ENCODE data around the gene TNS1.

The TNS1 gene

DNA sequence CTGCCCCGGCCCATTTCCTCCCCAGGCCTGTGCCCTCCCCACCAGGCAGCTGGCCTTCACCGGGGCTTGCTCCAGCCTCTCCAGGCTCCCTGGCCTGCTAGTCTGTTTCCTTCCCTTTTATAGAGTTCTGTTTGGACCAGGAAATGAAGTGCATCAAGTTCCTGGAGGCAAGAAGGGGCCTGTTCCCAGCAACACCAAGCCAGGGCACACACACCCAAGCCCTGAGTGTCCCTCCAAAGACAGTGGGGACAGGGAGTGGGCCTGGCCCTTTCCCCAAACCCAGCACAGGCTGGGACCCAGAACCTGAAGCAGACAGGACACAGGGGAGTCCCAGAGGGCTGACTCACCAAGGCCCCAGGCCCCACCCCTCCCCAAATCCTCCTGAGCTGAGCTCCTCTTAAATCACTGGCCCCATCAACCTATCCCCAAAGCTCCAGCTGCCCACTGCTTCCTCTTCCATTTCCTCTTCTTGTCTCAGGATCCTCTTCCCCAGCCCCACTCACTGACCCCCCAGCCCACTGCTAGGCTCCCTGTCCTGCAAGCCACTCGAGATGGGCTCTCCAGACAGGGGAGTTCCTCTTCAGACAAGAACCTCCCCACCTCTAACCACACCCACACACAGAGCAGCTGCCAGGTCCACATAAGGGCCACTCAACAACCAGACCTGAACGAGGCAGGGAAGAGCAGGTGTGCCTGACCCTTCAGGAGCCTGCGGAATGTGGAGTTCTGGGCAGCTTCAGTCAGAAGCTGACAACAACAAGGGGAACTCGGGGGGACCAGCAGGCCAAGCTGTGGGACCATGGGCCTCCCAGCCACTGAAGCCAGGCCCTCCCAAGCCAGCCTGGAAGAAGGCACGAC lies 74.2 kb downstream of the TNS1 start:
- no peak for DNase-seq

DNA sequence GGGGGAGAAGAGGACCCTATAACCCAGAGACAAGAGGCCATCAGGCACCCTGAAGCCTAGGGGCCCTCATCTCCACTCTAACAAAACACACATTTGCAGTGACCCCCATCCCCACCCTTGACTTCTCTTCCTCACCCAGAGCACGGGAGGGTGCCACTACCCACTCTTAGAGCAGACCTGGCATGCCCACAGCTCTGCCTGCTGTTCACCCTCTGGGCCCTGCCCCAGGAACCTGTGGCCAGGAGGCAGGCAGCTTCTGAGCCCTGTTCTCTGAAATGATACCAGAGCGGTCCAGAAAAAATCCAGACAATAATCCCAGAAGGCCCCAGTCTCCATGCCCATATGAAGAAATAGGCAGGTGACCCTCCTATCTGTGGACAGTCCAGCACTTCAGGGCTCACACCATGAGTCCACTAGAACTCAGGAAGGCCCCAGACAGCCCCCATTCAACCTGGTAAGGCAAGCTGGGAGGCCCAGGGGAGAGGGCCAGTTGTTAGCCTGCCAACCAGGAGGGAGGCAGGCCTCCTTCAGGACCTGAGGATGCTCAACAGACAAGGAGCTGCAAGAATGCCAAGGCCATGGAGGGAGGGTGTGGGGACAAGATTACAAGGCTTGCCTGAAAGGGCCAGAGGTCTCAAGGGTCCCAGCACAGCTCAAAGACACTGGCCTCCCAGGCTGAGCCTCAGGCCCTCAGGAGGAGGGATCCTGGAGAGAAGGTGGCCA lies 75.0 kb downstream of the TNS1 start:
- no peak for DNase-seq

DNA sequence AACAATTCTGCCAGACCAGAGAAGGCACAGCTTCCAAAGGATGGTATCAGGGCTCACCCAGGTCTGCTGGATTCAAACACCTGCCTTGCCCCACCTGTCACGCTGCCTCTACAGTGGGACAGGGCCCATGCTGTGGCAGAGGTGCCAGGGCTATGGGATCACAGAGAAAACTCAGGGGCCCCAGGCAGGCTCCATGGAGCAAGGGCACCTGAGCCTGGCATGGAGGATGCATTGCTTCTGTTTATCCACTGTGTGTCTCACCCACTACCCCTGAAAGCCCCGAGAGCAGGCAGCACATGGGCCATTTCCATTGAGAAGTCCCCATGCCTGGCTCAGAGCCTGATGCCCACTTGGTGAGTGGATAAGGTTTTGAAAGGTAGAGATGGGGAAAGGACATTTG lies 76.0 kb downstream of the TNS1 start:
- no peak for DNase-seq

DNA sequence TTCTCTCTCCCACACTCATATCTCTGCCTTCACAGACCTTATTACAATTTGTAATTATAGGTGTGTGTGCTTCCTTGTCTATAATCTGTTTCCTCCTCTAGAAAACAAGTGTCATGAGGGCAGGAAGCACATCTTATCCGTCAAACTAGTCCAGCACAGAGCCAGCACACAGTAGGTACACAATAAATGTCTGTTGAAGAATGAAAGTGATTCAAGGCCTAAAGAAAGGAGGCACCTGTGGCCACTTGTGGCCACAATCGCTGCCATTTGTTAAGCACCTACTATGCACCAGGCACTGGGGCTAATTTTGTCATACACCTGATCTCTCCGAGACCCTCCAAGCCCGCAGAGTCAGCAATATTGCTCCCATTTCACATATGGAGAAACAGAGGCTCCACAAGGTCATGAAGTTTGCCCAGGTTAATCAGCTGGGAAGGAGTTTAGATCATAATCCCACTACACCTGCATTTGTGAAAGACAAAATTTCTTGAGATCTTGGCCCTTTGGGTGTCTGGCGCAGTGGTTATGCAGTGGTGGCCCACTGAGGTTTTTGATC lies 78.4 kb downstream of the TNS1 start:
- no peak for DNase-seq

DNA sequence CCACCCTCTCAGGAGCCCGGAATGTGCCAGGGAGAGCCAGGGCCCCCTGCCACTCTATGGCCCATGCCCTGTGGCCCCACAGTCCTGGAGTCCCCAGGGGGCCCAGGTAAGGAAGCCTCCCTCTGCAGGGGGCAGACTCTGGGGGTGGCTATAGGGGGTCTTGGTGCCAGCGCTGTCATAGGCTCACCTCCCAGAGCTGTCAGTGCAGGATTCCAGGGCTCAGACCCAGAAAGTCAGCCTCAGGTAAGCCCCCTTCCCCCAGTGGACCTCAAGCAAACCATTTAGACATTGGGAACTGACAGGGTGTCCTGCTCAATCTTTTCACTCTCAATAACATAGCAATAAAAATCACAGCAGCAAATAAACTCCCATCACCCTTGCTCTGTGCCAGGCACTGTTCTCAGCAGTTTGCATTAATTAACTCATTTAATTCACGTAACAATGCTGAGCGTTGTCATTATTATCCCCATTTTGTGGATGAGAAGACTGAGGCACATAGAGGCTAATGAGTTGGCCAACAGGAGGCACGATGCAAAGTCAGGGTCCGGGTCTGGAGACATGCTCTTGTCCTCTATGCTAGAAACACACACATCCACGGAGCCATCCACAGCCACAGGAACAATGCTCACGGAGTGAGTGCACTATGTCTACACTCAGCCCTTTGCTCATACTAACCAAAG lies 79.6 kb downstream of the TNS1 start:
- DNase-seq, result no peak

DNA sequence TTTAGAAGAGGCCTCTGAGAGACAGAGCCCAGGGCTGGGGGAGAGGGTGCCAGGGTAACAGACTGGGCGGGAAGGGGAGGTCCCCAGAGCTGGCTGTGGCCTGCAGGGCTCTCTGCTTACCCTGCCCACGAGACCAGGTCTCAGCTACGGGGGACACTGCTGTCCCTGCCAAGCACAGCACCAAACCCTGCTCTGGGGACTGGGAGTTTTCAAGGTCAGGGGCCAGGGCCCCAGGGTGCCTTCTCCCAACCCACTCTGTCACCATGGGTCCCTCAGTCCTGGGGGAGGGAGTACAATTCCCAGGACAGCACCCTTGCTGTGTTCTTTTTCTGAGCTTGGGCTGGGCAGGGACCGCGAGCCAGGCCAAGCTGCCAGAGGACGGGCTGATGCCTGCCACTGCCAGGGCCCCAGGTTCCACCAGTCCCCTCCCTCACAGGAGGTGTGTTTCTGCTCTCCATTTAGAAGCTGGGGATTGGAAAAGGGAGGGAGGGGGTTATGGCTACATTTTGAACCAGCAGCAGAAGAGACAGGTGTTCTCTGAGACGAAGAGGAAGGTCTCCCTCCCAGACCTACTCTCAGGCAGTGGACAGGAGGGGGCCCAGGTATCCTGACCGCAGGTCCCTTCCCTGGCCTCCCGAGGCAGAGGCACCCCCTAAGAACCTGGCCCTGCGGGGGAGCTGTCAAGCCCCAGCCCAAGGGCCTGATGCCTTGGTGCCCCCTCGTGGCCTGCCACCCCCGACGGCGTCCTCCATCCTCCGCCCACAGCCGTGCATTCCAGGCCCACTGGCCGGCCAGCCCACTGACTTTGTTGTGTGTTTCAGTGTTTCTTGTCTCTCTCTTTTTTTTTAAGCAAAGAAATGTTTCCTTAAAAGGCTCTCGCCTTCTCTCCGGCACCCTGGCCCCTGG lies 80.4 kb downstream of the TNS1 start:
- no peak for DNase-seq

DNA sequence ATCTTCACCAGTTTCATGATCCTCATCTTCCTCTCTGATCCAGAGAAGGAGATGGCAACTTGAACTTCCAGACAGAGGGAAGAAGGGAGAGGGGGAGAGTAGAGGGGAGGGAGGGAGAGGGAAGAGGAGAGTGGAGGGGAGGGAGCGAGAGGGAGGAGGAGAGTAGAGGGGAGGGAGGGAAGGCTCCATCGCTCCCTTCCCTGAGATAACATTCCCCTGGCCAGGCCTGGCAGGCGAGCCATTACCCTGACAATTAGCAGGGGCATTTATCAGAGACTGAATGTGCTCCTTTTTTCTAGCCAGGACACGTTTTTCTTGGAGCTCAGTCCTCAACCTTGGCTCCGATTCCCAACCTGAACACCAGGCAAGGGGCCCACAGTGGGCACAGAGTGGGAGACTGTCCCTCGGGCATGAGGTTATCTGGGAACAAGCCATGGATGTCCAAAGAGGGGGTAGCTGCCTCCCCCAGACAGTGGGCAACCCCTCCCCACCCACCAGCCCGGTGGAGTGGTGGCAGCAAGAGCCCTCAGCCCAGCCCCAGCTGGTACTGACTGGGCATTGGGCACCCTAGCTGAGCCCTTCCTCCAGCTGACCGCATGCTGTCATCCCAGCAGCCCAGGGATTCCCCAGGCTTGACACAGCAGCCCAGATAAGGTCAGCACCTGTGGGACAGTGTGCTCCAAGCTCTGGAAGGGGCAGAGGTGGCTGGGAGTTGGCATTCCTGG lies 81.8 kb downstream of the TNS1 start:
- no peak for DNase-seq

DNA sequence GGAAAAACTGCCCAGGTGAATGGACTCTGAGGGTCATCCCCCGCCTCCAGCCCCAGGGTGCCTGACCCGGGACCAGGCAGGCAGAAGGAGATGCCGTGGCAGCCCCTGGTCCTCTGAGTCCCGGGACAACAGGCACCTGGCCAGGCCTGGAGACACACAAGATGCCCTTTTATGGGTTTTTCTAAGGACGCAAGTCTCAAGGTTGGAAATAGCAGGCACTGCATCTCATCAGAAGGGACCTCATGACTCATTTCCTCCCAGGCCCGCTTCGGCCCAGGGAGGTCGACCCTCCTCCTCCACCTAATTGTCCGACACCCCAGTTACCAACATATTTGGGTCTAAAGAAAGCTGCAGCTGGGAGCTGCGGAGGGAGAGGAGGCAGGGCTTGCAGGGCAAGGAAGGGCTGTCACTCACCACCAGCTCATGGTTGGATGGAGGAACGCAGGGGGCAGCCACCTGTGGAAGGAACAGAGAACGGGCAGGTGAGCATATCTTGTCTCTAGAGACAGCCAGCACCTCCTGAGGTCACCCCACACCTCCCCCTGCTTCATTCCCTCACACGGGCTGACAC lies 82.9 kb downstream of the TNS1 start:
- DNase-seq, result no peak

DNA sequence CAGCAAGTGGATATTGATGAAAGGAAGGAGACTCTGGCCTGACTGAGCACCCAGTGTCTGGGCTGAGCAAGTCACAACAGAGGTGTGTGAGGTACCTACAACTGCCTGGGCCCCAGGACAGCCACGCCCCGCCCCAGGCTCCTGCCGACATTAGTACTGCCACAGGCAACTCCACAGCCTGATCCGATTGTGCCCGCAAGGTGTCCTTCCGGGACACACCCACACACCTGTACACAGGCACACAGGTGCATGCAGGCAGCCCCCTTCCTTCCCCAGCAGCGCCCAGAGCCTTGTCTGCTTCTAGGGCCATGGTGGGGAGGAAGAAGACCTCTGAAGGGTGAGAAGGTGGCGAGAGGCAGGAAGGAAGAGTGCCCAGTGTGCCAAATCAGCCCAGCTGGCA lies 83.6 kb downstream of the TNS1 start:
- no peak for DNase-seq

DNA sequence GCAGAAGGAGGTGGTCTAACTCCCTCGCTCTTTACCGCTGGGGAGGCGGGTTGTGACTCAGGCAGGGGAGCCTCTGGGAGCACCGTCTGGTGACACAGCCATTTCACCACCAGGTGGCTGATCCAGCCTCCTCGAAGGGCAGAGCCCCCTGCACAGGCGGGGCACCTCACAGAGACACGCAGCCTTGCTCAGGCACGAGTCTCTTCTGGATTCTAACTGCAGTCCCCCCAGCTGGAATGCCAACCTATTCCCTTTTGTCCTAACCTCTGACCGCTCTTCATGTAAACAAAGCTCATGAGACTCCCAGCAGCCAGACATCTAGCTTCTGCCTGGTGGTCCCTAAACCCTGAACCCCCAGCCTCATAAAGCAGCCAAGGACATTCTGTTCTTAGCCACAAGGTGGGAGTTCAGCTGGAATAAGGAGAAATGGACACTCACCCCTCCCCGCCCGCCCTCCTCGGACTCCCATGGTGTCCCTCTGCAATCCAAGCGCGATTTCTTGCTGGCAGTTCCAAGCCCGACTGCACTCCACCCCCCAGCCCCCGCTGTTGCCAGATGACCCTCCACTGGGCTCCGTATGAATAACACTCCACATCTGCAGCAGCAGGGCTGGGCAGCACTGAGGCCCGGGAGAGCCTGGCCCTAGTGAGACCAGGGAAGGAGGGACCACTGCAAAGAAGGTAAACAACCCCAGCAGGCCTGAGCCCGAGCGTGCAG lies 84.3 kb downstream of the TNS1 start:
- DNase-seq, result no peak

DNA sequence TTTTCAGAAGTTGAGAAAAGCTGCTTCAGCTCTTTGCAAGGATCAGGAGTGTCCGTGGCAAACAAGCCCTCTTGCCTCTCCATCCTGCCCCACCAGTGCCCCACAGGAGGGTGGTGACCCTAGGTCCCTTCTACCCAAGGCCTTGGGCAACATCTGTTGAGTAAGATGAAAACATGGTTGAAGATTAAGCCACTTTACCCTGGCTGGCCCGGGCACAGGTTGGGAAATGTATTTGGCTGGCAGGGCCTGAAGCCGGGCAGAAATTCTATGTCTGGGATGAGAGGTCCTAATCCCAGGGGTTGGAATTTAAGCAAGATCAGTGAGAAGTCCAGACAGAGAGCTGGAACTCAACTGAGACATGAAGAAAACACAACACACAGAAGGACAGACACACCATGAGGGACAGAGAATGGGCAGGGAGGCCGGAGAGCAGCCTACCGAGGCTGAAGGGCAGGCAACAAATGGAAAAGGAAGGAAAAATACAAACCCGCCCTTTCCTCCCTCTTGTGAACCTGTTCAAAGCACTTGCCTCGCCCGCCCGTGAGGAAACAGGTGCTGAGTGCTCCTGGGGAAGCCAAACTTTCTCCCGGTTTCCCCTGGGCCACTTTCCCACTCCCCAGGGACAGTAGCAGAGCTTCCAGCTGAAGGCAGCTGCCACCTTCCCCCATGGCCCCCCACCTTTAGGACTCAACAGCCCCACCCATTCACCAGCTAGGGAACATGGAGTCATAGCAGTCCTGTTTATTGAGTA lies 86.1 kb downstream of the TNS1 start:
- no peak for DNase-seq

DNA sequence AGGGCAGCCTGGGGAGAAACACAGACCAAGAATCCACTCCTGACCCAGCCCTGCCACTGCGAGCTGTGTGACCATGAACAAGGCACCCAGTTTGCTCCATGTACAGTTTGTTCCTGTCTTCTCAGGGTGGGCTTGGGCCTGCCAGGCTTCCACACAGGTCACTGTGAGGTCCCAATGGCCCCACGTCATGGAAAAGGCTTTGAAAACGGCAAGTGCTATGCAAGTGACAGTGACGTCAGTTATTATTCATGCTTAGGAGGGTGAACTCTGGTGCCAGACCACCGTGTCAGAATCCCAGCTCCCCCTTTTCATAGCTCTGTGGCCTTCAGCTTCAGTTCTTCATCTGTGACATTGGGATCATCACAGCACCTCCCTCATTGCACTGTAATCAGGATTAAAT lies 87.1 kb downstream of the TNS1 start:
- no peak for DNase-seq

DNA sequence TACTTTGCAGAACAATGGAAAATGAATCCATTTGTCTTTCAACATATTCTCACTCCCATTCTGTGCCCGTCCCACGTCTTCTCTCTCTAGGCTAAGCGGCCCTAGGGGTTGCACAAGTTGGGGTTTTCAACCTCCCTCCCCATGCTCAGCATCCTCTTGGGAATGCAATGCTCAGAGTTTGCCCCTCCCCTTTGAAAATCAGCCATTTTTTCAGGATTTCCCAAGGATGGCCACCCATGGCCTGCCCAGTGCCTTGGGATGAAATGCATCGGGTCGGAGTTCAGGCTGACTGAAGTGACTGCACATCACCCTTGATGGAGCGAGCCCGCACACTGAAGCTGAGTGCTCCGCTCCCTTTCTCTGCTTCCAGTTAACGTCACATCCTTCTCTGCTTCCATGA lies 87.9 kb downstream of the TNS1 start:
- DNase-seq, result no peak

DNA sequence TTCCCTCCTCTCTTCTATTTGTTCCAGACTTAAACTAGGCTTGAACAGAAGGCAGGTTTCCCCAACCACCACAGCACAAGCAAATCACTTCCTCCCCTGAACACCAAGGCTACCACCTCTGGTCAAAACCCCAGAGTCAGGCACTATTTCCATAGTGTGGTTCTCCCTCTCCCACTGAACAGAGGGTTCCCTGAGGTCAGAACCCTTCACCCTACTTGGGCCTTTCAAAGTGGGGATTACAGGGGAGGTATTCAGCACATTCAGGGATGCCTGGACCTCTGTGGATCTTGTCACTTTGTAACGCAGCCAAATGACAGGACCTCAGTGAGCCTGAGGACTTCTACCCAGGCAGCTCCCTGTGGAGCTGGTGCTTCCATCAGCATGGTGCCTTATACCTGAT lies 88.7 kb downstream of the TNS1 start:
- DNase-seq, result no peak

DNA sequence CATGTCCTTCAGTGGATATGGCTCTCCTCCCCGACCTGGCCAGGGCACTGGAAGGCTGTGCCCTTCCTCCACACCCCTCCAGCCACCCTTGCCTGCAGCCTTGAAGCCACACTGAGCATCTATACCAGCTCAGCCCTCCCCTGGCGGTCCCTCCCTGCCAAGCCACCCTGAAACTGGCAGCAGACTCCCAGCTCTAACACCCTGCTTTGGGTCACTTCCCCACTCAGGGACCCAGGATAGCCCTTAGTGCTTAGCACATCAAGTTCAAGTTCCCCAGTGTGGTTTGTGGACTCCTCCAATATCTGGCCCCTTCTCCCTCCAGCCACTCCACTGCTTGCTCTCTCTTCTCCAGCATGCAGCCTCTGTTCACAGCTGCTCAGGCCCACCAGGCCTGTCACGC lies 89.4 kb downstream of the TNS1 start:
- DNase-seq, result no peak

DNA sequence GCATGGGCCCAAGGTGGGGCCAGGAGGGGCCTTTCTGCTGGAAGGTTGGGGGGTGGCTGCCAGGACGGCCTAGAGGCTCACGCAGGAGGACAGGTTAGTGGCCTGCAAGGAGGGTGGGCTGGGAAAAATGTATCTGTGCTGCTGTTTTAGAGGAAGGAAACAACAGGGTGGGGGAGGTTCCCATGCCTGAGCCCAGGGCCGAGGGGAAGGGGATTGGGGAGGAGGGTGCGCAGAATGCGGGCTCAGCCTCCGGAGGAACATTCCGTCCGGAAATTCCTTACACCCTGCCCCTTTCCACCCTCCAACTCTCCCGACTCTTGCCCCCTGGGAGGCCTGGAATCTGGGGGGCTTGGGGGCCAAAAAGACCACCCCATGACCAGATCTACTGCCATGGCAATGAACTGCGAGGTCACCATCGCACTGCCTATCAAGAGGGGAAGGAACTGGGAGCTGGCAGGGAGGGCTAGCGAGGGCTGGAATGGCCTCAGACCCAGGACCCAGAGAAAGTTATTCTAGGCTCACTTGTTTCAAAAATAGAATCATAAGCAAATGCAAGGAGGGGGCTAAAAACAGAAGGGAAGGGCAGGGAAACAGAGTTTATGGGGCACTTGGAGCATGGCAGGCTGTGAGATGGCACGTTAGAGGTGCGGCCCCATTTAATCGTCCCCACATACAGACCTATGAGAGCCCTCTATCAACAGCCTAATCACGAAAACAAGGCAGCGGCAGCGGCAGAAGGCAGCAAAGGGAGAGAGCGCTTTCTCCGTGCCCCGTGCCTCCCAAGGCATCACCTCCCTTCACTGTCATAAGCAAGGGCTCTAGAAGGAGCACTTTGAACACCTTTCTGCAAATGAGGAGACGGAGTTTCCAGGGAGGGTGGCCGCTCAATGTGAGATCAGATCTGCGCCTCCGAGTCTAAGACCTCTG lies 90.4 kb downstream of the TNS1 start:
- DNase-seq, result no peak

DNA sequence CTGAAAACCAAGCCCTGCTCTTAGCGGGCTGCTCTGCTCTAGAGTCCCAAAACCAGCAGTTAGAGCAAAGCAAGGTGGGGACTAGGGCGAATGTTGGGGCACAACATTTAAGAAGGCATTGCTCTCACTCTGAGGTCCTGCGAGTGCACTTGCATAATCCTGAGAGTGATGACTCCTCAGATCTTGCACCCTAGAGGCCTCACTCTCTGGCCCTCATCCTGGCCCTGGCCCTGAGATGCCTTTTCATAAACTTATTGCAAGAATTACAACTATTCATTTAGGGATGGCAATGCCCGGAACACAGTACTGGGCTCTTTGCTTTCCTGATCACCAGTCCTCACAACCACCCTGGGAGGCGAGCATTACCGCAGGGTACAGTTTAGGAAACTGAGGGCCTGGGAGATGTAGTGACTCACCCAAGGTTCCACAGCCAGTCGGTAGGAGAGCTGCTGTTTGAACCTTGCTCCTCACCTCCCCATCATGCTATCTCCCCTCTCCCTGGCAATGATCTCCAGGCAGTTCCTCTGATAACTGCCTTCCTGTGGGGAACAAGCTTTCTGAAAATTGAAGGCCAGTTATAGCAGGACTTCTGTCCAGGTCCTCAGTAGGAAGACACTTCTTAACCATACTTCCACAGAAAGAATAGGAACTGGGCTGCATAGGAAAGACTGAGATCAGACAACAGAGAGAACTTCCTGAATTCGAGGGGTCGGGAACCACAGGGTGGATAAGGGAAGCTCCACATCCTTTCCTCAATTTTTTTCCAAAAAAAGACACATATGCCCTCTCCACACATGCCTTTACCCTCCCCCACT lies 91.3 kb downstream of the TNS1 start:
- DNase-seq, result no peak

DNA sequence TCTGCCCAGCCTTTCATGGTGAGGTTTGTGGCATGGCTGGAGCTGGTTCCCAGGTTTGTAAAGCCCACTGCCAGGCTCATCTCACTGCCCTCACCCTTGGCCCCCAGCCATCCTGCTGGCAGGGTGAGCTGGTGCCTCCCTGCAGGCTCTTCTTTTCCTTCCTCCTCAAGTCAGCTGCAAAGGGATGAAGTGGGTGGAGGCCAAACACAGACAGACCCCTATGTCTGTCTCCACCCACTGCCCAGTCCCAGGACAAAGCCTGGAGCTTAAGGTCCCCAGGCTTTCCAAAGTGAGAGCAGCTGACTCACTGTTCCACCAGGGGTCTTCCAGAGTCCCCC lies 92.0 kb downstream of the TNS1 start:
- no peak for DNase-seq
